G401 (cell line): Measurements from ENCODE around the gene MCUB. TPM values are rescaled to one million over a fixed set of nuclear protein-coding genes. Genes with fewer than 3 reads are reported as not detected.
A peak's percentile ranks its signal among the peaks of the same experiment; 100 is the strongest.
"Not testable (repeated sequence)": the region's sequence is repeated elsewhere in the genome, so short reads cannot be mapped to it uniquely, and the experiment has no call there.

Source experiments
- DNase-seq: peaks from one replicate; pipeline ENCODE4 v3.0.0-alpha.2; 2015; ENCODE audit warnings: low spot score
- in situ Hi-C: cut with HindIII; loops from 2 replicates; pipeline ENCODE4 v1.10.0; 2016; ENCODE audit warnings: low sequenced_read_pairs, mixed read lengths
- total RNA-seq: library from RNA; depleted of rRNA; stranded (reverse); fragments of >200 nt; shearing (Covaris generic); gene quantifications from 2 replicates; pipeline ENCODE4 v1.2.3, GENCODE V29; 2014; rRNA removed

MCUB gene
- 21.0 and 50.2 TPM in 2 replicates for total RNA-seq

GRCh38 chr4:109559983-109560686 lies at the start of gene MCUB:
TSS of gene MCUB (plus strand) at chr4:109560246. CDS start at chr4:109560338, 92 bp downstream.
- peak; percentile 26 for DNase-seq
- in situ Hi-C loops = no loop called here

GRCh38 chr4:109510687-109511086 lies 49.4 kb upstream of the MCUB start:
- in situ Hi-C loops = no loop called here
- DNase-seq = no peak

GRCh38 chr4:109511414-109511813 lies 48.6 kb upstream of the MCUB start:
- in situ Hi-C loops = no loop called here
- DNase-seq = no peak

GRCh38 chr4:109513368-109513767 lies 46.7 kb upstream of the MCUB start:
- DNase-seq, in situ Hi-C loops: not testable (repeated sequence)

- in situ Hi-C loops = no loop called here
- no peak for DNase-seq
Measured at GRCh38 chr4:109532182-109532581, 27.9 kb upstream of the MCUB start.

- no peak for DNase-seq
- in situ Hi-C loops = no loop called here
Measured at GRCh38 chr4:109545401-109545800, 14.6 kb upstream of the MCUB start.

GRCh38 chr4:109547394-109547793 lies 12.7 kb upstream of the MCUB start:
- in situ Hi-C loops = no loop called here
- DNase-seq = no peak

GRCh38 chr4:109548655-109549054 lies 11.4 kb upstream of the MCUB start:
- DNase-seq = no peak
- in situ Hi-C loops = no loop called here

GRCh38 chr4:109552237-109552636 lies 7.8 kb upstream of the MCUB start:
- no peak for DNase-seq
- in situ Hi-C loops = no loop called here

GRCh38 chr4:109553130-109553529 lies 6.9 kb upstream of the MCUB start:
- in situ Hi-C loops = no loop called here
- no peak for DNase-seq

GRCh38 chr4:109554971-109555370 lies 5.1 kb upstream of the MCUB start:
- in situ Hi-C loops = no loop called here
- no peak for DNase-seq

- DNase-seq = no peak
- in situ Hi-C loops = no loop called here
Measured at GRCh38 chr4:109557433-109557832, 2.6 kb upstream of the MCUB start.

- DNase-seq, in situ Hi-C loops: not testable (repeated sequence)
Measured at GRCh38 chr4:109558095-109558494, 2.0 kb upstream of the MCUB start.

GRCh38 chr4:109559625-109559982 lies 442 bp upstream of the MCUB start:
- in situ Hi-C loops = no loop called here
- DNase-seq = no peak

- peak; percentile 15 for DNase-seq
- in situ Hi-C loops = no loop called here
Measured at GRCh38 chr4:109560687-109561461, 828 bp downstream of the MCUB start.

- in situ Hi-C loops = no loop called here
- DNase-seq = no peak
Measured at GRCh38 chr4:109562457-109563239, 2.6 kb downstream of the MCUB start.

GRCh38 chr4:109571494-109571893 lies 11.4 kb downstream of the MCUB start:
- no peak for DNase-seq
- in situ Hi-C loops = no loop called here

- in situ Hi-C loops = no loop called here
Measured at GRCh38 chr4:109572154-109572553, 12.1 kb downstream of the MCUB start.

GRCh38 chr4:109574443-109574850 lies 14.4 kb downstream of the MCUB start:
- no peak for DNase-seq
- in situ Hi-C loops = no loop called here

More at GRCh38 chr4:109572154-109572553, 12.1 kb downstream of the MCUB start:
- DNase-seq = no peak
